ENCODE data around the gene UNC119B. TPM values are rescaled to one million over a fixed set of nuclear protein-coding genes. Genes with fewer than 3 reads are reported as not detected.

The UNC119B gene
- polyA plus RNA-seq, 1 experiment = 41.9 TPM

DNA sequence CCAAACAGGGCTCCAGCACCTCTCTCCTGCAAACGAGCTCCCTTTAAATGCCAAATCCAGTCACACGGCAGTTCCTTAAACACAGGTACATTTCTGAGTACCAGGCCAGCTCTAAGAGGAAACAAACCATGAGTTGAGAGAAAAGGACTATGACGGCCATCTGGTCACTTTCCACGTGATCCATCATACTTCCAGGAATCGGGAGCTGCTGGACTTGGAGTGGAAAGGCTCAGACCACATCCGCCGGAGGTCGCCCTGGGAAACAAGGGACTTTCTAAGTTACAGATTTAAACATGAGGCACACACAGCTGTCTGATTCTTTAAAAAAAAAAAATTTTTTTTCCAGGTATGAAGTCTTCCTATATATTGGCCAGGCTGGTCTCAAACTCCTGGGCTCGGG is 54.6 kb downstream of the UNC119B start:
- no peak overlapping the region for H3K27ac ChIP-seq (ENCODE audit: low read depth, low read length)
- no peak for DNase-seq (ENCODE audit: low read depth, low spot score)
- TF ChIP-seq, protein P1, sequence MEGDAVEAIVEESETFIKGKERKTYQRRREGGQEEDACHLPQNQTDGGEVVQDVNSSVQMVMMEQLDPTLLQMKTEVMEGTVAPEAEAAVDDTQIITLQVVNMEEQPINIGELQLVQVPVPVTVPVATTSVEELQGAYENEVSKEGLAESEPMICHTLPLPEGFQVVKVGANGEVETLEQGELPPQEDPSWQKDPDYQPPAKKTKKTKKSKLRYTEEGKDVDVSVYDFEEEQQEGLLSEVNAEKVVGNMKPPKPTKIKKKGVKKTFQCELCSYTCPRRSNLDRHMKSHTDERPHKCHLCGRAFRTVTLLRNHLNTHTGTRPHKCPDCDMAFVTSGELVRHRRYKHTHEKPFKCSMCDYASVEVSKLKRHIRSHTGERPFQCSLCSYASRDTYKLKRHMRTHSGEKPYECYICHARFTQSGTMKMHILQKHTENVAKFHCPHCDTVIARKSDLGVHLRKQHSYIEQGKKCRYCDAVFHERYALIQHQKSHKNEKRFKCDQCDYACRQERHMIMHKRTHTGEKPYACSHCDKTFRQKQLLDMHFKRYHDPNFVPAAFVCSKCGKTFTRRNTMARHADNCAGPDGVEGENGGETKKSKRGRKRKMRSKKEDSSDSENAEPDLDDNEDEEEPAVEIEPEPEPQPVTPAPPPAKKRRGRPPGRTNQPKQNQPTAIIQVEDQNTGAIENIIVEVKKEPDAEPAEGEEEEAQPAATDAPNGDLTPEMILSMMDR (IDR thresholded peaks at IDR 0.05; ENCODE audit: low read depth, low read length) = no peak
- H3K27me3 ChIP-seq (ENCODE audit: control insufficient read depth, insufficient read depth, low read length) = no peaks in the 10 kb centered on the region
- H3K9me3 ChIP-seq (ENCODE audit: control insufficient read depth, insufficient read depth, low read length) = no peaks in the 10 kb centered on the region
- ChIA-PET CTCF (interaction anchor here (0.6 to 1.2 kb wide), 2 partner anchors 14 to 118 kb away, joined by 3 to 4 read pairs; no protein-coding TSS in a partner anchor), POLR2A (no interaction called here)
- no peak overlapping the region for H3K4me3 ChIP-seq (ENCODE audit: low read depth, low read length)

DNA sequence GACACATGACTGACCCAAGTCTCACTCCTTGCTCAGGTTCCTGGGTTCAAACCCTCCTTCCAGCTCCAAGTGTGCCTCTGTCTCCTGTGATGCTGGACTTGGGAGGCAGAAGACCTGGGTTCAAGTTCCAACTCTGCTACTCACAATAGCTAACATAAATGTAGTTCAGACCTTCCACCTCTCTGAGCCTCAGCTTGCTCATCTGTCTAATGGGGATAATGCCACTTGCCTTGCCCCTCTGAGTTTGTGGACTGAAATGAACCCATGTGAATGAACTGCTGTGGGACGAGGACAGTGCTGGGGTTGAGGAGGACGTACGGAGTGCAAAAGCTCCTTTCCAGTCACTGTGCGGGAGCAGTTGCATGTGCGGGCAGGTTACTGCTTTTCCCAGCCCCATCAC is 56.3 kb downstream of the UNC119B start:
- H3K27me3 ChIP-seq (ENCODE audit: control insufficient read depth, insufficient read depth, low read length) = no peaks in the 10 kb centered on the region
- H3K9me3 ChIP-seq (ENCODE audit: control insufficient read depth, insufficient read depth, low read length) = no peaks in the 10 kb centered on the region
- POLR2A ChIA-PET = no interaction called here
- H3K27ac ChIP-seq (ENCODE audit: low read depth, low read length) = no peak overlapping the region
- CTCF ChIA-PET = no interaction called here
- no peak for DNase-seq (ENCODE audit: low read depth, low spot score)
- TF ChIP-seq, protein P1 (IDR thresholded peaks at IDR 0.05; ENCODE audit: low read depth, low read length) = no peak
- H3K4me3 ChIP-seq (ENCODE audit: low read depth, low read length) = no peak overlapping the region

DNA sequence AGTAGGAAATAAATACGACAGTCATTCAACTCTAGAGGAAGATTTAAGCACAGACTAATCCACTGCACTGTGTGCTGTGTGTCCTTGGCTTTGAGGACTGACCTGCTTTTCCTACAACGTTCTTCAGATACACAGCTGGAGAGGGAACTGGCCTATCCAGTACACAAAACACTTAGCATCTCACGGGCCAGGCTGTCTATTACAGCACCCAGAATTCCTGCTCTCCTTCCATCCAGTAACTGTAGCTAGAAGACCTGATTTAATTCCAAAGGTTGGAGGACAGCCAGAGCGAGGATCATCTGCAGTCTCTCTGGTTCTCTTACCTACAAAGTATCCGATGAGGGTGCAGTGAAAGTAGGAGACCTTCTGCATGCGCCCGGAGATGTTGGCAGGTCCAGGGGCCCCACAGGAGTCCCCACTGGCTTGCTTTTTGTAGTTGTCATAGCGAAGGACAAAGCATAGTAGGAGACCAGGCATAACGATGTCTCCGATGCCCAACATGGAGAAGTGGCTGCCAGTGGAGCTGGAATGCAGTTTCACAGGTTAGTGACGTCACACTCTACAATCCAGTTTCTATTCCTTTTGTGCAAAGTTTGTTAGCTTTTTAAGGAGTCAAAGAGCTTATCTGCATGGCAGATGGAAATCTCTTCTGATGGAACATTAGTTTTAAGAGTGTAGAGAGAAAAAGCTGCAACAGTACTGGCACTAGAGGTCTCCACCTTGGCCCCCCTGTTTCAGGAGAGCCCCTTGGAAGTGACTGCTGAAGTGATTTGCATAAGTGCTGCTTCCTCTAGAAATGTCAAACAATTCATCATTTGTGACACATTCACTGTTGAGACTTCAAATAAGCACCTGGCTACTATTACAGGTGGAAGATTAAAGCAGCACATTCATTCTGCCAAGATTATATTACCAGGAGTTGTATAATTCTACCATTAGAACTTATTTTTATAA is 57.1 kb downstream of the UNC119B start:
- no peak for DNase-seq (ENCODE audit: low read depth, low spot score)
- ChIA-PET POLR2A (no interaction called here), CTCF (no interaction called here)
- H3K27ac ChIP-seq (ENCODE audit: low read depth, low read length) = no peak overlapping the region
- H3K4me3 ChIP-seq (ENCODE audit: low read depth, low read length) = no peak overlapping the region
- TF ChIP-seq, protein P1 (IDR thresholded peaks at IDR 0.05; ENCODE audit: low read depth, low read length) = no peak
- no peaks in the 10 kb centered on the region for H3K27me3 ChIP-seq (ENCODE audit: control insufficient read depth, insufficient read depth, low read length)
- H3K9me3 ChIP-seq (ENCODE audit: control insufficient read depth, insufficient read depth, low read length) = no peaks in the 10 kb centered on the region

DNA sequence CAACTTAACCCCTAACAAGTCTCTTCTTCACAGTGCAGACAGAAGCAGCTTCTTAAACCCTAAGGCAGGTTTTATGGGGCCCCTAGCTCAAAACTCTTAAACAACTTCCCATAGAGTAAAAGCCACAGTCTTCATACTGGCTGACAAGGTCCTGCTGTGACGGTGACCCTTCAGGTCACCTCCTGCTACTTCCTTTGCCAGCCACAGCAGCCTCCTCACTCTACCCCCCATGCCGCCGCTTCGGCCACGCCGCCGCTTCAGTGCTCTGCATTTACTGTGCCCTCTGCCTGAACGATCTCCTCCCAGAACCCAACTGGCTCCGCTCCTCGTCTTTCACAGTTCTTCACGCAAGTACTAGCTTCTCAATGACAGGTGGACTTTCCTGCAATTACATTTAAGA is 60.8 kb downstream of the UNC119B start:
- Histone ChIP-seq H3K27me3 (ENCODE audit: control insufficient read depth, insufficient read depth, low read length) (no peaks in the 10 kb centered on the region), H3K9me3 (ENCODE audit: control insufficient read depth, insufficient read depth, low read length) (no peaks in the 10 kb centered on the region), H3K4me3 (ENCODE audit: low read depth, low read length) (no peak overlapping the region), H3K27ac (ENCODE audit: low read depth, low read length) (no peak overlapping the region)
- TF ChIP-seq, protein P1 (IDR thresholded peaks at IDR 0.05; ENCODE audit: low read depth, low read length) = no peak
- ChIA-PET CTCF (no interaction called here), POLR2A (no interaction called here)
- DNase-seq (ENCODE audit: low read depth, low spot score) = no peak

Other genes starting within 250 kb of the UNC119B start
- 127 and 154 TPM in 2 replicates for gene SRSF9, start 240.7 kb upstream of the UNC119B start, polyA plus RNA-seq (2011; rRNA removed)
- gene DYNLL1, start 214.3 kb upstream of the UNC119B start, polyA plus RNA-seq (2011; rRNA removed) = 649 and 720 TPM in 2 replicates
- gene COQ5, start 181.3 kb upstream of the UNC119B start, polyA plus RNA-seq (2011; rRNA removed) = 36.2 and 47.1 TPM in 2 replicates
- 101 and 105 TPM in 2 replicates for gene RNF10, start 176.1 kb upstream of the UNC119B start, polyA plus RNA-seq (2011; rRNA removed)
- gene POP5, start 129.1 kb upstream of the UNC119B start, polyA plus RNA-seq (2011; rRNA removed) = 49.8 and 54.0 TPM in 2 replicates
- 0.09 and 0.27 TPM in 2 replicates for gene CABP1, start 69.8 kb upstream of the UNC119B start, polyA plus RNA-seq (2011; rRNA removed)
- gene MLEC, start 23.3 kb upstream of the UNC119B start, polyA plus RNA-seq (2011; rRNA removed) = 76.7 and 84.2 TPM in 2 replicates
- 4.0 and 5.5 TPM in 2 replicates for gene ACADS, start 15.4 kb downstream of the UNC119B start, polyA plus RNA-seq (2011; rRNA removed)
- gene SPPL3, start 193.9 kb downstream of the UNC119B start, polyA plus RNA-seq (2011; rRNA removed) = 22.1 and 23.8 TPM in 2 replicates